Memory B cell (primary cell): ENCODE measurements around the gene ACSL5.
A peak's percentile ranks its signal among the peaks of the same experiment; 100 is the strongest.
"Not testable (repeated sequence)": the region's sequence is repeated elsewhere in the genome, so short reads cannot be mapped to it uniquely, and the experiment has no call there.

ENCODE experiments used
- ATAC-seq: fragments of 150-1000 bp; cut with Tn5 transposase; 2 replicates; pipeline ENCODE4 v1.10.0; 2021; ENCODE audit warnings: low read depth, mild to moderate bottlenecking, moderate library complexity
- DNase-seq, 2 donors: peaks; one replicate each; pipeline ENCODE4 v3.0.0; 2022; ENCODE audit warnings: low spot score in 2 of 2
- H3K27ac Mint-ChIP-seq: one replicate; pipeline ENCODE4 v1.8.0; 2022; ENCODE audit warnings: mild to moderate bottlenecking, moderate library complexity, mixed read lengths
- H3K27me3 Mint-ChIP-seq: one replicate; pipeline ENCODE4 v1.8.0; 2022; ENCODE audit warnings: mixed read lengths
- H3K36me3 Mint-ChIP-seq: one replicate; pipeline ENCODE4 v1.8.0; 2022; ENCODE audit warnings: mild to moderate bottlenecking, mixed read lengths
- H3K4me1 Mint-ChIP-seq: one replicate; pipeline ENCODE4 v1.8.0; 2022; ENCODE audit warnings: mixed read lengths
- H3K4me3 Mint-ChIP-seq: one replicate; pipeline ENCODE4 v1.8.0; 2022; ENCODE audit warnings: mild to moderate bottlenecking, moderate library complexity, mixed read lengths
- H3K9me3 Mint-ChIP-seq: one replicate; pipeline ENCODE4 v1.8.0; 2022; ENCODE audit warnings: mixed read lengths

Gene ACSL5

DNA sequence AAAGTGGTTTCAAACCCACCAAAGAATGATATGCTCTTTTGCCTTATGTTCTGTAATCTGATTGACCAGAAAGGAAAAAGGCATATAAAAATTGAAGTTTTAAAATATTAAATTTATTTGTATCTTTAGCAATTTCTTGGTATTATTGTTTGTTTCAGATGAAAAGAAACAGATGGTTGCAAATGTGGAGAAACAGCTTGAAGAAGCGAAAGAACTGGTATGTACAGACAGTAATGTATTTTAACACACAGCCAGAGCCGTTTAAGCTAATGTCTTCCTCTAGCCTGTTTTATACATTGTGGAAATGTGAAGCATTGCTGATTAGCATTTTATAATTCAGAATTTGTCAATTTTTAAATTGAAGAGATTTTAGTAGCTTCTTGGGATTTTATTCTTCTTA, 86.5 kb downstream of the ACSL5 start:
- Mint-ChIP-seq H3K9me3 (no peaks in the 10 kb centered on the region), H3K27ac (no peak overlapping the region), H3K4me1 (peaks cover 8% of the 10 kb centered on the region), H3K27me3 (no peaks in the 10 kb centered on the region), H3K4me3 (no peak overlapping the region), H3K36me3 (peaks cover 7% of the 10 kb centered on the region)
- ATAC-seq (no peak), DNase-seq (no peak)

GRCh38 chr10:112461029-112461887, 87.3 kb downstream of the ACSL5 start:
- Mint-ChIP-seq H3K27ac (no peak overlapping the region), H3K4me1 (peaks cover 7% of the 10 kb centered on the region), H3K36me3 (peaks cover 9% of the 10 kb centered on the region), H3K4me3 (no peak overlapping the region), H3K27me3 (no peaks in the 10 kb centered on the region), H3K9me3 (no peaks in the 10 kb centered on the region)
- ATAC-seq (no peak), DNase-seq (no peak)

DNA sequence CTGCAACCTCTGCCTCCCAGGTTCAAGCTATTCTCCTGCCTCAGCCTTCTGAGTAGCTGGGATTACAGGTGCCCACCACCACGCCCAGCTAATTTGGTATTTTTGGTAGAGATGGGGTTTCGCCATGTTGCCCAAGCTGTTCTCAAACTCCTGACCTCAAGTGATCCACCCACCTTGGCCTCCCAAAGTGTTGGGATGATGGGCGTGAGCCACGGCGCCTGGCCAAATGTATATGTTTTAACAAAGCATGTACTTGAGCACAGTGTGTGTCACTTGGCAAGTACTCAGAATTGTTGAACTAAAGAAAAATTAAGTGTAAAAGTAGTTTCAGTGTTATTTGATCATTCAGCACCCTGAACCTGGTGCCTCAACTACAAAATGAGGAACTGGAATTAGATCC, 90.2 kb downstream of the ACSL5 start:
- not testable (repeated sequence) for H3K27me3 Mint-ChIP-seq, DNase-seq, H3K27ac Mint-ChIP-seq, H3K9me3 Mint-ChIP-seq, H3K4me1 Mint-ChIP-seq, H3K4me3 Mint-ChIP-seq, ATAC-seq
- H3K36me3 Mint-ChIP-seq: peaks cover 14% of the 10 kb centered on the region

DNA sequence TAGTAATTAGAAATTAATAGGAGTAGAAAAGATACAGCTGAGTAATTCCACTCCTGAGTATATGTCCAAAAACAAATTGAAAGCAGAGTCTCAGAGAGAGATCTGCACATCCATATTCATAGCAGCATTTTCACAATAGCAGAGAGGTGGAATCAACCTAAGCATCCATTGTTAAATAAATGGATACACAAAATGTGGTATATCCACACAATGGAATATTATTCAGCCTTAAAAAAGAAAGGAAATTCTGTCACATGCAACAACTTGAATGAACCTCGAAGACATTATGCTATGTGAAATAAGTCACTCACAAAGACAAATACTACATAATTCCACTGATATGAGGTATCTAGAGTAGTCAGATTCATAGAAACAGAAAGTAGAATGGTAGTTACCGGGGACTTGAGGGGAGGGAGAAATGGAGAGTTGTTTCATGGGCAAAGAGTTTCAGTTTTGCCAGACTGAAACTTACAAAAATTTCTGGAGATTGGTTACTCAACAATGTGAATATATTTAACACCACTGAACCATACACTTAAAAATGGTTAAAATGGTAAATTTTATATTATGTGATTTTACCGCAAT, 91.5 kb downstream of the ACSL5 start:
- H3K9me3 Mint-ChIP-seq: no peaks in the 10 kb centered on the region
- H3K36me3 Mint-ChIP-seq: peaks cover 14% of the 10 kb centered on the region
- H3K27me3 Mint-ChIP-seq: no peaks in the 10 kb centered on the region
- DNase-seq: no peak
- H3K4me1 Mint-ChIP-seq: peaks cover 2% of the 10 kb centered on the region
- ATAC-seq: no peak
- H3K4me3 Mint-ChIP-seq: no peak overlapping the region
- no peak overlapping the region for H3K27ac Mint-ChIP-seq

DNA sequence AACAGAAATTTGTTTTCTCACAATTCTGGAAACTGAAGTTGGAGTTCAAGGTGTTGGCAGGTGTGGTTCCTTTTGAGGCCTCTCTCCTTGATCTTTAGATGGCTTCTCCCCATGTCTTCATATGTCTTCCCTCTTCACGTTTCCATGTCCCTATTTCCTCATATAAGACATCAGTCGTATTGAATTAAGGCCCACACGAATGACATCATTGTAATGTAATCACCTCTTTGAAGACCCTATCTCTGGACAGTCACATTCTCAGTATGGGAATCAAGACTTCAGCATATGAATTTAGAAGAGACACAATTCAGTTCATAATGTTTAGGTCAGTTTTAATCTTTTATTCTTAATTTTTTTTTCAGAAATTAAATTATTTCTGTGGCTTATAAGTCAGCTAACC, 92.9 kb downstream of the ACSL5 start:
- Mint-ChIP-seq H3K36me3 (peaks cover 14% of the 10 kb centered on the region), H3K27me3 (no peaks in the 10 kb centered on the region), H3K4me3 (no peak overlapping the region), H3K9me3 (no peaks in the 10 kb centered on the region), H3K4me1 (peaks cover 3% of the 10 kb centered on the region), H3K27ac (no peak overlapping the region)
- ATAC-seq: no peak
- no peak for DNase-seq

GRCh38 chr10:112467541-112468075, 93.7 kb downstream of the ACSL5 start:
- H3K4me3 Mint-ChIP-seq: no peak overlapping the region
- DNase-seq (no peak), ATAC-seq (no peak)
- peaks cover 6% of the 10 kb centered on the region for H3K4me1 Mint-ChIP-seq
- peak overlapping the region; percentile 28 for H3K27ac Mint-ChIP-seq
- no peaks in the 10 kb centered on the region for H3K27me3 Mint-ChIP-seq
- no peaks in the 10 kb centered on the region for H3K9me3 Mint-ChIP-seq
- peaks cover 14% of the 10 kb centered on the region for H3K36me3 Mint-ChIP-seq

DNA sequence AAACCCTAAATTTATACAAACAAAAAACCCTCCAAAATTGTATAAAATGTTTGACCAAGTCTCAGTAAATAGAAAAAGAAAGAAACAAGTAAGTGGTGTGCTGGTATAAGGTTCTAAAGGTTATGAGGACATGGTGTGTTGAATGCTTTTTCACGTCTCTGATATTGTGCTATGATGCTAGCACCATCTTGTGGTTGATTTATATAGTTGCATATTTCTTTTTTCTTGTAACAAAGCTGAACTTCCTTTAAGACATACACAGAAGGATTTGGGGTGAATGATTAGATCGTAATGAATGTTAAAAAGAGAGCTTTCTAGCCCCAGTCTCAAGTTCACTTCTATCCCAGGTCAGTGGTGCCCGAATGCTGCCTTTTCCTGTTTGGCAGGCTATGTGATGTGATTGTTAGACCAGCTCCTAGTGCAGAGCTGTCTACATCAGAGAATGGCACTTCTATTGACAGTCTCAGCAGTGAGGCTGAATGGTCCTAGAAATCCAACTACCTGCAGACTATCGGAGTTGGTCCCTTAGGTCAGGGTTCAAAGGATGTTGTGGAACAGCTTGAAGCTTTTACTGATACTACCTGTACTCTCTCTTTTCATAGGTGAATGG, 98.1 kb downstream of the ACSL5 start:
- DNase-seq (peak in 1 of 2 donors; percentile 12), ATAC-seq (peak; percentile 58)
- H3K9me3 Mint-ChIP-seq: no peaks in the 10 kb centered on the region
- H3K27me3 Mint-ChIP-seq: no peaks in the 10 kb centered on the region
- peaks cover 4% of the 10 kb centered on the region for H3K4me1 Mint-ChIP-seq
- peaks cover 4% of the 10 kb centered on the region for H3K36me3 Mint-ChIP-seq
- no peak overlapping the region for H3K27ac Mint-ChIP-seq
- no peak overlapping the region for H3K4me3 Mint-ChIP-seq

GRCh38 chr10:112475575-112476218, 101.8 kb downstream of the ACSL5 start:
- DNase-seq: no peak
- no peaks in the 10 kb centered on the region for H3K27me3 Mint-ChIP-seq
- no peak overlapping the region for H3K4me3 Mint-ChIP-seq
- no peak overlapping the region for H3K27ac Mint-ChIP-seq
- peaks cover 8% of the 10 kb centered on the region for H3K4me1 Mint-ChIP-seq
- no peak for ATAC-seq
- no peaks in the 10 kb centered on the region for H3K9me3 Mint-ChIP-seq
- H3K36me3 Mint-ChIP-seq: peaks cover 5% of the 10 kb centered on the region
